Prostate gland (tissue), 2 donors: Measurements from ENCODE around the gene FBXL19.

ENCODE experiments used
- POLR2AphosphoS5 ChIP-seq: sonication (generic); formaldehyde crosslinking; IDR thresholded peaks from one replicate; pipeline ENCODE4 v1.6.1; 2017; ENCODE audit warnings: antibody characterized with exemption
- TF ChIP-seq, protein P1 (sequence below), 4 experiments: fragments of 200-600 bp in 2 of 4; fragments of 450-650 bp in 2 of 4; sonication (generic) in 2 of 4; IDR thresholded peaks; 1 replicate in 3 of 4; 2 replicates in 1 of 4; pipeline ENCODE4 v1.5.1; 2016 to 2019; ENCODE audit warnings: antibody characterized with exemption in 4 of 4, mild to moderate bottlenecking in 2 of 4, moderate library complexity in 2 of 4

DNA sequence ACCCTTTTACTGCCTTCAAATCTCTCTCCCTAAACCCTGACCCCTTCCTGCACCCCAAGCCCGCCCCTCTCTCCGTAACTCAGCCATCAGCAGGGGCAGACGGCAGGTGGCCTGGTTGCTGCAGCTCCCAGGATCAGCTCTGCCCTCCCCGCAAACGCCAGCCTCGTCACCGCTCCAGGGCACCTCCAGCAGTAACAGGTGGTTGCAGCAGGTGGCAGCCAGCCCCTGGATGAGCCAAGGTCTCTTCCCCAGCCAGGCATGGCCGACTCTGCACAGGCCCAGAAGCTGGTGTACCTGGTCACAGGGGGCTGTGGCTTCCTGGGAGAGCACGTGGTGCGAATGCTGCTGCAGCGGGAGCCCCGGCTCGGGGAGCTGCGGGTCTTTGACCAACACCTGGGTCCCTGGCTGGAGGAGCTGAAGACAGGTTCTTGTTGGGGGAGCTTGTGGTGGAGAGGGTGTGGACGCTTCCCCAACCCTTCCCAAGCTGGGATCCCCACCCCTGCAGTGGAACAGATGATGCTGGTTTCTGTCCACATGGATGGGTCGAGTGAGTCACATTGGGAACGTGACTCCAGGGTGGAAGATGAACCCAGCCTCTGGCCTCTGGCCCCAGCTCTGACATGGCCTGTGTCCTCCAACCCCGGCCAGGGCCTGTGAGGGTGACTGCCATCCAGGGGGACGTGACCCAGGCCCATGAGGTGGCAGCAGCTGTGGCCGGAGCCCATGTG lies 62.2 kb downstream of the FBXL19 start:
- TF ChIP-seq, protein P1, sequence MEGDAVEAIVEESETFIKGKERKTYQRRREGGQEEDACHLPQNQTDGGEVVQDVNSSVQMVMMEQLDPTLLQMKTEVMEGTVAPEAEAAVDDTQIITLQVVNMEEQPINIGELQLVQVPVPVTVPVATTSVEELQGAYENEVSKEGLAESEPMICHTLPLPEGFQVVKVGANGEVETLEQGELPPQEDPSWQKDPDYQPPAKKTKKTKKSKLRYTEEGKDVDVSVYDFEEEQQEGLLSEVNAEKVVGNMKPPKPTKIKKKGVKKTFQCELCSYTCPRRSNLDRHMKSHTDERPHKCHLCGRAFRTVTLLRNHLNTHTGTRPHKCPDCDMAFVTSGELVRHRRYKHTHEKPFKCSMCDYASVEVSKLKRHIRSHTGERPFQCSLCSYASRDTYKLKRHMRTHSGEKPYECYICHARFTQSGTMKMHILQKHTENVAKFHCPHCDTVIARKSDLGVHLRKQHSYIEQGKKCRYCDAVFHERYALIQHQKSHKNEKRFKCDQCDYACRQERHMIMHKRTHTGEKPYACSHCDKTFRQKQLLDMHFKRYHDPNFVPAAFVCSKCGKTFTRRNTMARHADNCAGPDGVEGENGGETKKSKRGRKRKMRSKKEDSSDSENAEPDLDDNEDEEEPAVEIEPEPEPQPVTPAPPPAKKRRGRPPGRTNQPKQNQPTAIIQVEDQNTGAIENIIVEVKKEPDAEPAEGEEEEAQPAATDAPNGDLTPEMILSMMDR (IDR thresholded peaks at IDR 0.05) = peak in 2 of 4 experiments; percentile 22 to 50
- TF ChIP-seq POLR2AphosphoS5 = no peak
